Fibroblast of pulmonary artery (primary cell): ENCODE data around the gene STAG1.
"Not testable (repeated sequence)": the region's sequence is repeated elsewhere in the genome, so short reads cannot be mapped to it uniquely, and the experiment has no call there.

Experiments used
- DNase-seq: peaks from one replicate; pipeline ENCODE4 v3.0.0-alpha.2; 2010; ENCODE audit warnings: low read depth
- H3K4me3 ChIP-seq: replicated peaks from 2 replicates; pipeline ENCODE4 v1.5.1; 2011; ENCODE audit warnings: low read depth, mild to moderate bottlenecking, control low read depth, low read length, moderate library complexity
- CTCF ChIP-seq: IDR thresholded peaks from 2 replicates; pipeline ENCODE4 v1.5.1; 2011; ENCODE audit warnings: mild to moderate bottlenecking, control low read depth, low read length, inconsistent platforms; ENCODE audit errors: missing control alignments

STAG1 gene

GRCh38 chr3:136651581-136651980, 100.6 kb downstream of the STAG1 start:
- no peak overlapping the region for H3K4me3 ChIP-seq
- TF ChIP-seq CTCF = no peak
- DNase-seq = no peak

GRCh38 chr3:136650461-136650860, 101.7 kb downstream of the STAG1 start:
- no peak overlapping the region for H3K4me3 ChIP-seq
- no peak for TF ChIP-seq CTCF
- no peak for DNase-seq

GRCh38 chr3:136645915-136646314, 106.3 kb downstream of the STAG1 start:
- TF ChIP-seq CTCF = no peak
- DNase-seq = no peak
- H3K4me3 ChIP-seq = no peak overlapping the region

GRCh38 chr3:136644212-136644611, 108.0 kb downstream of the STAG1 start:
- DNase-seq = no peak
- no peak for TF ChIP-seq CTCF
- no peak overlapping the region for H3K4me3 ChIP-seq

- H3K4me3 ChIP-seq, DNase-seq: not testable (repeated sequence)
These were observed 108.8 kb downstream of the STAG1 start for GRCh38 chr3:136643380-136643779.

- DNase-seq = no peak
- no peak overlapping the region for H3K4me3 ChIP-seq
- no peak for TF ChIP-seq CTCF
These were observed 109.5 kb downstream of the STAG1 start for GRCh38 chr3:136642711-136643110.

- DNase-seq = no peak
- no peak for TF ChIP-seq CTCF
- H3K4me3 ChIP-seq = no peak overlapping the region
These were observed 113.1 kb downstream of the STAG1 start for GRCh38 chr3:136639069-136639468.

GRCh38 chr3:136637176-136637575, 115.0 kb downstream of the STAG1 start:
- TF ChIP-seq CTCF = no peak
- DNase-seq = no peak

More at GRCh38 chr3:136637176-136637575, 115.0 kb downstream of the STAG1 start:
- H3K4me3 ChIP-seq = no peak overlapping the region
